ENCODE measurements around the gene SEMA3F.

Gene SEMA3F

DNA sequence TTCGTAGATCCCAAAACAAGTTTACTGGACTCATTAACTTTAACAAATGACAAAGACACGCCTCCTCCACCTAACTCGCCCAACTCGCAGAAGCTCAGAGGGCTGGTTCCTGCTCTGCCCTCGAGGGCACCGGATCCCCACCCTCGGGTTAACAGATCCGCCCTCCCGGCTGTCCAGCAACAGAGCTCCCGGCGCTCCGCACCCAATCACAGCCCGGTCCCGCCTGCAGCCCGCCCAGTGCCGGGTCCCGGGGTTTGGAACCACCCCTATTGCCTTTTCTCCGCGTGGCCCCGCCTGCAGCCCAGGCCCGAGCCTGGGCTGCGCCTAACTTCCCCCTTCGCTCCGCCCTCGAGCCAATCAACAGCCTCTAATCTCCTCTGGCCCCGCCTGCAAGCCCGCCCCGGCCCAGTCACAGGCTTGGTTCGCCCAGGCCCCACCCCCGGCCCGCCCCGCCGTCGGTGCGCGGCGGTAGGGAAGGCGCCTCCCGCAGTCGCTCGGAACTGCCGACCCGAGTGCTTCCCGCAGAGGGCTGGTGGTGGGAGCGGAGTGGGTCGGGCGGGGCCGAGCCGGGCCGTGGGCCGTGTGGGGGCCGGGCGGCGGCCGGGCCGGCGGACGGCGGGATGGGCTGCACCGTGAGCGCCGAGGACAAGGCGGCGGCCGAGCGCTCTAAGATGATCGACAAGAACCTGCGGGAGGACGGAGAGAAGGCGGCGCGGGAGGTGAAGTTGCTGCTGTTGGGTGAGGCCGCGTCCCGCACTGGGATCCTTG, 80.8 kb downstream of the SEMA3F start, which contains the start of gene GNAI2:
GNAI2 (plus strand) TSS at position 489 of the 768 bp plus-strand sequence; CDS start at position 621, 132 bp downstream.
- peak; percentile 99 for DNase-seq (ENCODE audit: low spot score)

- no peak for DNase-seq (ENCODE audit: low spot score)
These were observed 81.5 kb downstream of the SEMA3F start for GRCh38 chr3:50236484-50237132.

DNA sequence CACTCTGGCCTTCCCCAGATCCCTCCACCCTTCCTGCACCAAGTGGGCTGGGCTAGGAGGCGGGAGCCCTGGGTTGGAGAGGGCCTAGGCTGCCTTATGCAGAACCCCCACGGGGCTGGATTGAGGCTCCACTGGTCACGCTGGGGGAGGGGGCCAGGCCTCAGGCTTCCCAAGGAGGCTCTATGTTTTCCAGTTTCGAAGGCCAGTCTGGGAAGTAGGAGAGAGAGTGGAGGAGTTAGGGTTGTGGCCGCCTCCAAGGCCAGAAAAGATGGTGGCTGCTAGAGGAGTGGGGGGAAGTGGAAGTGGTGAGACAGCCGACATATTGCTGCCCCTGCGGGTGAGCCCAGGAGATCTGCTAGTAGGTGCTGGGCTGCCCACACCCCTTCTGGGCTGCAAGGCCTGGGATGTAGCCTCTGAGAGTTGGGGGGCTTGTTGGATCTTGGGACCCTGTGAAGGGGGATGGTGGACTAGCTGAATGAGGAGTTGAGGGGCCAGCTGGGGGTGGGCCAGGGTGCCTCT, 82.1 kb downstream of the SEMA3F start:
- peak; percentile 62 for DNase-seq (ENCODE audit: low spot score)

GRCh38 chr3:50237754-50238548, 82.8 kb downstream of the SEMA3F start:
- peak; percentile 91 for DNase-seq (ENCODE audit: low spot score)

DNA sequence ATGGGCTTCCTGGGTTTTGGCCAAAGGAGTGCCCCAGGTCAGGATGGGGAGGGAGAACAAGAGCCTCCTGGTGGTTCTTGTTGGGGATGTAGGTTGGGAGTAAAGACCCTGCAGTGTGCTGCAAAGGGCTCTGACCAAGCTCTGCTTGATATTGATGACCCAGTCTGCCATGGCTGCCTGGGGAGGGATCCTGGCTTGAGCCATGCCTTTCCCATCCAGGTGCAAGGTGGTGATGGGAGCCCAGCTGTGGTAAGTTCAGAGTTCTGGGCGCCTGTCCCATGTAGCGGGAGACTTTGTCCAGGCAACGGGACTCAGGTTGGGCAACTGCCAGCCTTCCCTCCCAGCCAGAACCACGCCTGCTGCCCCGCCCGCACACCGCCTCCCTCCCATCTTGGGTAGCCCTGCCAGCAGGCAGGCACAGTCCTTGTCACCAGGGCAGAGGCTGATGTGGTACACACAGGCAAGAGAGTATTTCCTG, 83.5 kb downstream of the SEMA3F start:
- DNase-seq (ENCODE audit: low spot score) = peak; percentile 57

Measured in kidney tubule cell (primary cell).